Muscle of leg (tissue), 16 donors: Measurements from ENCODE around the gene ST8SIA6. TPM values are rescaled to one million over a fixed set of nuclear protein-coding genes. Genes with fewer than 3 reads are reported as not detected.
"Not testable (repeated sequence)": the region's sequence is repeated elsewhere in the genome, so short reads cannot be mapped to it uniquely, and the experiment has no call there.

Experiments used
- DNase-seq: peaks from one replicate; pipeline ENCODE4 v3.0.0; 2013
- H3K27ac ChIP-seq: one replicate; pipeline ENCODE4 v1.5.1; 2013; ENCODE audit warnings: mild to moderate bottlenecking, low read length, control low read depth
- H3K27me3 ChIP-seq: one replicate; pipeline ENCODE4 v1.6.1; 2013; ENCODE audit warnings: low read length; ENCODE audit not compliant: control insufficient read depth, insufficient read depth
- H3K36me3 ChIP-seq: one replicate; pipeline ENCODE4 v1.6.1; 2013; ENCODE audit warnings: low read length; ENCODE audit not compliant: control insufficient read depth, insufficient read depth
- H3K4me1 ChIP-seq: one replicate; pipeline ENCODE4 v1.6.1; 2013; ENCODE audit warnings: low read length; ENCODE audit not compliant: control insufficient read depth, insufficient read depth
- H3K4me3 ChIP-seq: one replicate; pipeline ENCODE4 v1.5.1; 2013; ENCODE audit warnings: low read length, control low read depth
- H3K9me3 ChIP-seq: replicated peaks from 2 replicates; pipeline ENCODE4 v1.6.1; 2013; ENCODE audit warnings: low read depth, low read length; ENCODE audit not compliant: control insufficient read depth
- WGBS: methylation state at CpG from one replicate; pipeline ENCODE4 v1.1.5; 2013; ENCODE audit warnings: missing lambda C conversion rate; ENCODE audit not compliant: insufficient coverage; 5-methylcytosine and 5-hydroxymethylcytosine counted together
- long read RNA-seq, 11 donors: transcript quantifications; one replicate each; lab custom pipeline, GENCODE V29; 2026
- polyA plus RNA-seq, 8 donors: library from polyadenylated mRNA; unstranded; fragments of 120-200 nt; gene quantifications; one replicate each; pipeline versions ENCODE4 v1.2.1 to v1.2.3, GENCODE V29; 2013; ENCODE audit warnings: inconsistent platforms in 1 of 8, low replicate concordance in 1 of 8; ENCODE audit not compliant: insufficient read length in 8 of 8, insufficient read depth in 1 of 8
- total RNA-seq: library from RNA; stranded (reverse); fragments of 120-200 nt; gene quantifications from one replicate; pipeline ENCODE4 v1.2.4, GENCODE V29; 2013

The ST8SIA6 gene
- total RNA-seq (1.5 TPM), polyA plus RNA-seq (1 to 10 TPM; 1.0 to 2.2 (median 1.7) TPM)
- long read RNA-seq, donor 1 = 0 reads
- long read RNA-seq, donor 2 = 0 reads
- long read RNA-seq, donor 3 = 0 reads
- long read RNA-seq, donor 4 = 0 reads
- long read RNA-seq, donor 5 = 0 reads
- long read RNA-seq, donor 6 = 0 reads
- long read RNA-seq, donor 7 = 0 reads
- long read RNA-seq, donor 8 = 0 reads
- long read RNA-seq, donor 9 = 0 reads
- long read RNA-seq, donor 10 = 0 reads
- long read RNA-seq, donor 11 = 0 reads

- Histone ChIP-seq H3K9me3 (peaks cover 13% of the 10 kb centered on the region), H3K4me1 (peaks cover 13% of the 10 kb centered on the region), H3K27ac (no peak within 1 kb of the TSS), H3K36me3 (no peaks in the 10 kb centered on the region), H3K27me3 (peaks cover 47% of the 10 kb centered on the region), H3K4me3 (peak within 1 kb of the TSS; percentile 21)
- 1% methylated on average over 68 of the region's 91 CpGs for WGBS
- peak; percentile 75 for DNase-seq
Observed at GRCh38 chr10:17454161-17455014, at the start of gene ST8SIA6. Gene ST8SIA6 (minus strand): TSS chr10:17454595. CDS start chr10:17454255, 340 bp downstream.

DNA sequence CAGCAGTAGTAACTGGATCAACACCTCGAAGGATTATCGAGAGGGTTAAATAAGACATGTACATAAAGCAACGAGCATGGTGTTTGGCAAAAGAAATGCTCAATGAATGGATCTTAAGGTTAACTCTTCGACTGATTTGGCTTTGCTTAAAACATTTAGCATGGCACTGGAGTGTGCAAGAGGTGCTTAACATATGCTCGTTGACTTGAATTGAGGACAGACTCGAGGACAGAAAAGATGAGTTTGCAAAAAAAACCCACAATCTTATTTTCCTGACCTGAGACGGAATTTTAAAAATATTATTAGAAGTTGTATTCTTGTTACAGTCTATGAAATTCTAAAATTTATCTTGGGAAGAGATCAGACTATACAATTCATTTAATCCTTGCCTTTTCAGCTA is 49.4 kb upstream of the ST8SIA6 start:
- Histone ChIP-seq H3K36me3 (no peaks in the 10 kb centered on the region), H3K4me1 (no peaks in the 10 kb centered on the region), H3K4me3 (no peak overlapping the region), H3K27me3 (no peaks in the 10 kb centered on the region), H3K27ac (no peak overlapping the region), H3K9me3 (no peaks in the 10 kb centered on the region)
- WGBS = 71% methylated on average over 4 of the region's 7 CpGs
- DNase-seq = no peak

GRCh38 chr10:17502814-17503213 is 48.4 kb upstream of the ST8SIA6 start:
- WGBS = 71% methylated on average over 2 of the region's 2 CpGs
- no peaks in the 10 kb centered on the region for H3K9me3 ChIP-seq
- H3K27ac ChIP-seq = no peak overlapping the region
- no peak overlapping the region for H3K4me3 ChIP-seq
- H3K27me3 ChIP-seq = no peaks in the 10 kb centered on the region
- no peaks in the 10 kb centered on the region for H3K4me1 ChIP-seq
- DNase-seq = no peak
- no peaks in the 10 kb centered on the region for H3K36me3 ChIP-seq

DNA sequence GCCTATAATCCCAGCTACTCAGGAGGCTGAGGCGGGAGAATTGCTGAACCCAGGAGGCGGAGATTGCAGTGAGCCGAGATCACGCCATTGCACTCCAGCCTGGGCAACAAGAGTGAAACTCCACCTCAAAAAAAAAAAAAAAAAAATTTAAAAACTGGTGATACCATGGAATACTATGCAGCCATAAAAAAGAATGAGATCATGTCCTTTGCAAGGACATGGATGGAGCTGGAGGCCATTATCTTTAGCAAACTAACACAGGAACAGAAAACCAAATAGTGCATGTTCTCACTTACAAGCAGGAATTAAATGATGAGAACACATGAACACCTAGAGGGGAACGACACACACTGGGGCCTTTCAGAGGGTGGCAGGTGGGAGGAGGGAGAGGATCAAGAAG is 44.6 kb upstream of the ST8SIA6 start:
- H3K36me3 ChIP-seq, H3K27ac ChIP-seq, DNase-seq, H3K9me3 ChIP-seq, H3K27me3 ChIP-seq, H3K4me1 ChIP-seq, H3K4me3 ChIP-seq: not testable (repeated sequence)
- 100% methylated on average over 1 of the region's 5 CpGs for WGBS

GRCh38 chr10:17497446-17498030 is 43.1 kb upstream of the ST8SIA6 start:
- Histone ChIP-seq H3K27me3 (no peaks in the 10 kb centered on the region), H3K9me3 (no peaks in the 10 kb centered on the region), H3K27ac (no peak overlapping the region), H3K4me1 (no peaks in the 10 kb centered on the region), H3K36me3 (no peaks in the 10 kb centered on the region), H3K4me3 (no peak overlapping the region)
- no CpG with 5 or more reads among the region's 6 CpGs for WGBS
- DNase-seq = no peak

- Histone ChIP-seq H3K36me3 (no peaks in the 10 kb centered on the region), H3K9me3 (no peaks in the 10 kb centered on the region), H3K27ac (no peak overlapping the region), H3K27me3 (no peaks in the 10 kb centered on the region), H3K4me3 (no peak overlapping the region), H3K4me1 (no peaks in the 10 kb centered on the region)
- DNase-seq = no peak
- no CpG with 5 or more reads among the region's 6 CpGs for WGBS
Observed at GRCh38 chr10:17494626-17495260, 40.3 kb upstream of the ST8SIA6 start.

DNA sequence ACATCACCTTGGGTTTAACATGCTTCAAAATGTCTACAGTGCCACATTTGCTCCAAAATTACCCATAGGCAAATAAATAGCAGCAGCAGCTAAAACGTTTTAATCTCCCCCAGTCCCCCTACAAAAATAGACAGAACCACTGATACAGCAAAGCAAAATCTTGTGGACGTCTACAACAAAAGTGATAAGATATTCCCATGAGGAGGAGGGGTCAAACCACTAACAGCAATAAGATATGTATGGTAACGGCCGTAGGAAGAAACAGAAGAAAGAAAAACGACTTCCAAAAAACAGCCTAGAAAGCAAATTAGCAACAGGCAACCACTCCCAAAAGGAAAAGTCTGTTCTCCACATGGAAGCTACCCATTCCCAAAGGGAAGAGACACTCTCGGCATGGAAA is 34.5 kb upstream of the ST8SIA6 start:
- no peak overlapping the region for H3K27ac ChIP-seq
- H3K36me3 ChIP-seq = no peaks in the 10 kb centered on the region
- DNase-seq = no peak
- H3K4me3 ChIP-seq = no peak overlapping the region
- H3K4me1 ChIP-seq = no peaks in the 10 kb centered on the region
- H3K27me3 ChIP-seq = no peaks in the 10 kb centered on the region
- H3K9me3 ChIP-seq = no peaks in the 10 kb centered on the region
- WGBS = no CpG with 5 or more reads among the region's 6 CpGs

DNA sequence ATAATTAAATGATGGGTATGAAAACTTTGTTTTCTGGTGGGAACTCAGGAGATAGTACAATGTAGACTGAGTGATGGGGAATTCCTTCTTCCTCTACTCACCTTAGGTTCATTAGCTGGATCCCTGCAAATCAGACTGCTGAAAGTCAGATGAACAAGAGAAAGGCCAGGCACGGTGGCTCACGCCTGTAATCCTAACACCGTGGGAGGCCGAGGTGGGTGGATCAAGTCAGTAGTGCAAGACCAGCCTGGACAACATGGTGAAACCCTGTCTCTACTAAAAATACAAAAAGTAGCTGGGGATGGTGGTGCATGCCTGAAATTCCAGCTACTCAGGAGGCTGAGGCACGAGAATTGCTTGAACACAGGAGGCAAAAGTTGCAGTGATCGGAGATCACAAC is 28.7 kb upstream of the ST8SIA6 start:
- Histone ChIP-seq H3K27me3 (no peaks in the 10 kb centered on the region), H3K36me3 (no peaks in the 10 kb centered on the region), H3K4me1 (no peaks in the 10 kb centered on the region), H3K27ac (no peak overlapping the region), H3K4me3 (no peak overlapping the region), H3K9me3 (no peaks in the 10 kb centered on the region)
- whole genome bisulfite sequencing = 75% methylated on average over 1 of the region's 6 CpGs
- DNase-seq = no peak

- H3K4me3 ChIP-seq = no peak overlapping the region
- H3K9me3 ChIP-seq = no peaks in the 10 kb centered on the region
- WGBS = no CpG with 5 or more reads among the region's 3 CpGs
- H3K27me3 ChIP-seq = no peaks in the 10 kb centered on the region
- no peak overlapping the region for H3K27ac ChIP-seq
- DNase-seq = no peak
- H3K4me1 ChIP-seq = no peaks in the 10 kb centered on the region
- H3K36me3 ChIP-seq = no peaks in the 10 kb centered on the region
Observed at GRCh38 chr10:17479822-17480221, 25.4 kb upstream of the ST8SIA6 start.
